Activated CD8-positive, alpha-beta T cell treated with anti-CD3 and anti-CD28 coated beads for 36 hours (primary cell): ENCODE measurements around the gene RHOBTB3. TPM values are rescaled to one million over a fixed set of nuclear protein-coding genes. Genes with fewer than 3 reads are reported as not detected.
A peak's percentile ranks its signal among the peaks of the same experiment; 100 is the strongest.

Source experiments
- ATAC-seq: fragments of 200-7000 bp; cut with Tn5 transposase; one replicate; pipeline ENCODE4 v1.10.0; 2021; ENCODE audit warnings: mild to moderate bottlenecking, moderate library complexity
- CTCF ChIA-PET: fragments of 350-600 bp; sonication (Branson Sonifier 250); formaldehyde crosslinking; loops from one replicate; lab custom pipeline; 2021; ENCODE audit warnings: antibody characterized with exemption; lab: Charles Lee
- POLR2A ChIA-PET: fragments of 350-600 bp; sonication (Branson Sonifier 250); formaldehyde crosslinking; loops from one replicate; lab custom pipeline; 2021; ENCODE audit warnings: antibody characterized with exemption; lab: Charles Lee
- DNase-seq: peaks from one replicate; pipeline ENCODE4 v3.0.0-alpha.2; 2020
- H3K27ac Mint-ChIP-seq: one replicate; pipeline ENCODE4 v1.8.0; 2021; ENCODE audit warnings: mild to moderate bottlenecking, mixed read lengths
- H3K27me3 Mint-ChIP-seq: one replicate; pipeline ENCODE4 v1.8.0; 2021; ENCODE audit warnings: mixed read lengths
- H3K36me3 Mint-ChIP-seq: one replicate; pipeline ENCODE4 v1.8.0; 2021; ENCODE audit warnings: low read depth, mixed read lengths
- H3K4me1 Mint-ChIP-seq: one replicate; pipeline ENCODE4 v1.8.0; 2021; ENCODE audit warnings: low read depth, mixed read lengths
- H3K4me3 Mint-ChIP-seq: one replicate; pipeline ENCODE4 v1.8.0; 2021; ENCODE audit warnings: mild to moderate bottlenecking, moderate library complexity, mixed read lengths
- H3K9me3 Mint-ChIP-seq: one replicate; pipeline ENCODE4 v1.8.0; 2021; ENCODE audit warnings: mixed read lengths
- intact Hi-C: fragments of 100-400 bp; cut with micrococcal nuclease; formaldehyde crosslinking; loops from one replicate; pipeline ENCODE4 v1.10.0; 2022
- total RNA-seq, 2 experiments: library from RNA; stranded (reverse); gene quantifications; one replicate each; pipeline ENCODE4 v1.2.3, GENCODE V29; 2021
- TF ChIP-seq, protein P1 (sequence below): fragments of 200-600 bp; IDR thresholded peaks from one replicate; pipeline ENCODE4 v1.8.0; 2022; ENCODE audit warnings: antibody characterized with exemption, mild to moderate bottlenecking

The RHOBTB3 gene
- total RNA-seq, 2 experiments from 2014 or later, result 0.50 to 1.1 TPM

DNA sequence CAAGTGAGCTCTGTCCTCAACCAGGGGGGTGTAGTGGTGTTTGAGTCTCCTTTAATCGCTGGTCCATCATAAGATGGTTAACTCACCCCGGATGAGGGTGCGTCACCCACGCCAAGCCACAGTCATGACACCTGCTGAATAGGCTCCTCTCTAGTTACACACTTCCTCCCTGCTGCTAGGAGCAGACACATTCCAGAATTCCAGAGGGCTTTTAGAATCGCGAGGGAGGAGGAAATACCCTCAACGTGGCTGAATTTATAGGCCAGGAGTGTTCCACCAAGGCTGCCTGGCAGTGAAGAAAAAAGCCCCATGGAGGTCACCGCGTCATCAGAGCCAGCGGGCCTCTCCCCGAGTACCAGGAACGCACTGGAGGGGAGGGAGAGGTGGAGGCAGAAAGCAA lies 86.3 kb downstream of the RHOBTB3 start:
- H3K27ac Mint-ChIP-seq, result peak overlapping the region; percentile 93
- no peaks in the 10 kb centered on the region for H3K27me3 Mint-ChIP-seq
- ChIA-PET POLR2A (interaction anchor here (1.1 to 8.8 kb wide), 3 partner anchors 9 to 171 kb away, joined by 3 to 102 read pairs (median 3); partner anchors contain the start of gene RFESD), CTCF (interaction anchor here (0.9 to 8.3 kb wide), 6 partner anchors 9 to 36 kb away, joined by 3 to 94 read pairs (median 13); no protein-coding TSS in a partner anchor)
- peaks cover 59% of the 10 kb centered on the region for H3K4me1 Mint-ChIP-seq
- peak; percentile 66 for DNase-seq
- H3K36me3 Mint-ChIP-seq, result peaks cover 16% of the 10 kb centered on the region
- peak overlapping the region; percentile 76 for H3K4me3 Mint-ChIP-seq
- intact Hi-C loops, result no loop called here
- ATAC-seq, result peak; percentile 37
- no peaks in the 10 kb centered on the region for H3K9me3 Mint-ChIP-seq
- TF ChIP-seq, protein P1, sequence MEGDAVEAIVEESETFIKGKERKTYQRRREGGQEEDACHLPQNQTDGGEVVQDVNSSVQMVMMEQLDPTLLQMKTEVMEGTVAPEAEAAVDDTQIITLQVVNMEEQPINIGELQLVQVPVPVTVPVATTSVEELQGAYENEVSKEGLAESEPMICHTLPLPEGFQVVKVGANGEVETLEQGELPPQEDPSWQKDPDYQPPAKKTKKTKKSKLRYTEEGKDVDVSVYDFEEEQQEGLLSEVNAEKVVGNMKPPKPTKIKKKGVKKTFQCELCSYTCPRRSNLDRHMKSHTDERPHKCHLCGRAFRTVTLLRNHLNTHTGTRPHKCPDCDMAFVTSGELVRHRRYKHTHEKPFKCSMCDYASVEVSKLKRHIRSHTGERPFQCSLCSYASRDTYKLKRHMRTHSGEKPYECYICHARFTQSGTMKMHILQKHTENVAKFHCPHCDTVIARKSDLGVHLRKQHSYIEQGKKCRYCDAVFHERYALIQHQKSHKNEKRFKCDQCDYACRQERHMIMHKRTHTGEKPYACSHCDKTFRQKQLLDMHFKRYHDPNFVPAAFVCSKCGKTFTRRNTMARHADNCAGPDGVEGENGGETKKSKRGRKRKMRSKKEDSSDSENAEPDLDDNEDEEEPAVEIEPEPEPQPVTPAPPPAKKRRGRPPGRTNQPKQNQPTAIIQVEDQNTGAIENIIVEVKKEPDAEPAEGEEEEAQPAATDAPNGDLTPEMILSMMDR, result no peak

GRCh38 chr5:95818181-95819147 lies 87.3 kb downstream of the RHOBTB3 start:
- Mint-ChIP-seq H3K4me1 (peaks cover 60% of the 10 kb centered on the region), H3K9me3 (no peaks in the 10 kb centered on the region), H3K4me3 (peak overlapping the region; percentile 76), H3K27ac (peak overlapping the region; percentile 93), H3K36me3 (peaks cover 12% of the 10 kb centered on the region), H3K27me3 (no peaks in the 10 kb centered on the region)
- intact Hi-C loops, result no loop called here
- ChIA-PET POLR2A (interaction anchor here (1.1 to 8.8 kb wide), 4 partner anchors 10 to 172 kb away, joined by 3 to 102 read pairs (median 3); partner anchors contain the start of gene RFESD), CTCF (interaction anchor here (1.0 to 8.3 kb wide), 6 partner anchors 10 to 37 kb away, joined by 3 to 94 read pairs (median 13); no protein-coding TSS in a partner anchor)
- DNase-seq (peak; percentile 65), ATAC-seq (peak; percentile 52)
- TF ChIP-seq, protein P1, result no peak

- peak overlapping the region; percentile 93 for H3K27ac Mint-ChIP-seq
- intact Hi-C loops, result loop anchor here (5.0 kb wide), 1 partner anchor 174 kb away; the partner anchor contains the start of gene RFESD
- H3K36me3 Mint-ChIP-seq, result peaks cover under 1% of the 10 kb centered on the region
- TF ChIP-seq, protein P1, result no peak
- no peaks in the 10 kb centered on the region for H3K27me3 Mint-ChIP-seq
- POLR2A ChIA-PET, result interaction anchor here (0.5 to 8.8 kb wide), 5 partner anchors 12 to 174 kb away, joined by 3 to 102 read pairs (median 6); partner anchors contain the start of gene RFESD
- ATAC-seq (peak; percentile 7), DNase-seq (no peak)
- peaks cover 56% of the 10 kb centered on the region for H3K4me1 Mint-ChIP-seq
- H3K4me3 Mint-ChIP-seq, result peak overlapping the region; percentile 87
- H3K9me3 Mint-ChIP-seq, result no peaks in the 10 kb centered on the region
- CTCF ChIA-PET, result interaction anchor here (0.7 to 8.3 kb wide), 7 partner anchors 10 to 175 kb away, joined by 3 to 94 read pairs (median 14); partner anchors contain the start of gene RFESD
Observed at GRCh38 chr5:95821110-95822021, 90.2 kb downstream of the RHOBTB3 start.

DNA sequence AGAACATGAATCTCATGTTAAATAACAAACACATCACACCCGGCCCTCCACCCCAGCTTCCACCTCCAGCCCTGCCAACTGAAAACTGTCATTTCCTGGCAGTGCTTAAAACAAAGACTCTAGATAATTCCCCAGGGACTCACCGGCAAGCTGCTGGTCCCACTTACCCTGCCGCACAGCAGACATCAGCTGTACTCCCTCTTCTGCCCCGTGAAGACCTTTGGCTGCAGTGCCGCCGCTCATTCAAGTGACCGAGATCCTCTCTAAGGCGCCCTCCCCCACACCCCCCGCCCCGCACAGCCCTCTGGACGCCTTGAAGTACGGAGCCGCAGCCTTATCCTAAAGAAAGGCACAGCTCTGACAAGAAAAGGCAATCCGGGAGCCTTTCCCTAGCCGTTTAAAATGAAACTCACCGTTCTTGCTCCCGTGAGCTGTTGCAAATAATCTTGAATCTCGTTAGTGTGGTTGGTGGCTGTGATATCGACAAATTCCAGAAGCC lies 91.0 kb downstream of the RHOBTB3 start:
- Mint-ChIP-seq H3K4me1 (peaks cover 50% of the 10 kb centered on the region), H3K27me3 (no peaks in the 10 kb centered on the region), H3K4me3 (peak overlapping the region; percentile 87), H3K27ac (peak overlapping the region; percentile 93), H3K9me3 (no peaks in the 10 kb centered on the region), H3K36me3 (no peaks in the 10 kb centered on the region)
- ATAC-seq (no peak), DNase-seq (peak; percentile 50)
- ChIA-PET POLR2A (interaction anchor here (0.5 to 8.8 kb wide), 6 partner anchors 12 to 244 kb away, joined by 3 to 102 read pairs (median 4); partner anchors contain the start of gene RFESD), CTCF (interaction anchor here (0.8 to 8.3 kb wide), 11 partner anchors 9 to 55 kb away, joined by 3 to 94 read pairs (median 14); no protein-coding TSS in a partner anchor)
- intact Hi-C loops, result loop anchor here (5.0 kb wide), 1 partner anchor 175 kb away; the partner anchor contains the start of gene RFESD
- TF ChIP-seq, protein P1, result no peak
